ENCODE data around the gene ZNF182.
A peak's percentile ranks its signal among the peaks of the same experiment; 100 is the strongest.
"Not testable (repeated sequence)": the region's sequence is repeated elsewhere in the genome, so short reads cannot be mapped to it uniquely, and the experiment has no call there.

Gene ZNF182

GRCh38 chrX:48003758-48004457 is at the start of gene ZNF182:
ZNF182 (minus strand) TSS chrX:48003989; CDS start chrX:48002609, 1,380 bp downstream.
- DNase-seq (ENCODE audit: low read depth): peak; percentile 51

- no peak for DNase-seq (ENCODE audit: low read depth)
Measured at GRCh38 chrX:48046846-48047245, 43.1 kb upstream of the ZNF182 start.

- peak; percentile 7 for DNase-seq (ENCODE audit: low read depth)
Measured at GRCh38 chrX:48045410-48046311, 41.9 kb upstream of the ZNF182 start.

- no peak for DNase-seq (ENCODE audit: low read depth)
Measured at GRCh38 chrX:48043056-48043455, 39.3 kb upstream of the ZNF182 start.

GRCh38 chrX:48035891-48036290 is 32.1 kb upstream of the ZNF182 start:
- no peak for DNase-seq (ENCODE audit: low read depth)

- not testable (repeated sequence) for DNase-seq (ENCODE audit: low read depth)
Measured at GRCh38 chrX:48030641-48031173, 26.9 kb upstream of the ZNF182 start.

GRCh38 chrX:48030237-48030636 is 26.4 kb upstream of the ZNF182 start:
- no peak for DNase-seq (ENCODE audit: low read depth)

- DNase-seq (ENCODE audit: low read depth): no peak
Measured at GRCh38 chrX:48028091-48028490, 24.3 kb upstream of the ZNF182 start.

GRCh38 chrX:48027545-48027944 is 23.8 kb upstream of the ZNF182 start:
- DNase-seq (ENCODE audit: low read depth): not testable (repeated sequence)

GRCh38 chrX:48025561-48025960 is 21.8 kb upstream of the ZNF182 start:
- DNase-seq (ENCODE audit: low read depth): peak; percentile 35

GRCh38 chrX:48022738-48023137 is 18.9 kb upstream of the ZNF182 start:
- DNase-seq (ENCODE audit: low read depth): no peak

- DNase-seq (ENCODE audit: low read depth): no peak
Measured at GRCh38 chrX:48022100-48022499, 18.3 kb upstream of the ZNF182 start.

GRCh38 chrX:48021026-48021900 is 17.5 kb upstream of the ZNF182 start:
- peak; percentile 66 for DNase-seq (ENCODE audit: low read depth)

- not testable (repeated sequence) for DNase-seq (ENCODE audit: low read depth)
Measured at GRCh38 chrX:48020472-48020871, 16.7 kb upstream of the ZNF182 start.

- DNase-seq (ENCODE audit: low read depth): not testable (repeated sequence)
Measured at GRCh38 chrX:48019892-48020291, 16.1 kb upstream of the ZNF182 start.

GRCh38 chrX:48016583-48017310 is 13.0 kb upstream of the ZNF182 start:
- DNase-seq (ENCODE audit: low read depth): not testable (repeated sequence)

GRCh38 chrX:48009445-48009960 is 5.7 kb upstream of the ZNF182 start:
- DNase-seq (ENCODE audit: low read depth): not testable (repeated sequence)

GRCh38 chrX:48006688-48007087 is 2.9 kb upstream of the ZNF182 start, which contains the start of gene SPACA5:
SPACA5 (plus strand) TSS chrX:48006988; CDS start chrX:48007803, 815 bp downstream.
- DNase-seq (ENCODE audit: low read depth): not testable (repeated sequence)

GRCh38 chrX:48003367-48003757 is 427 bp downstream of the ZNF182 start:
- no peak for DNase-seq (ENCODE audit: low read depth)

- no peak for DNase-seq (ENCODE audit: low read depth)
Measured at GRCh38 chrX:48002929-48003328, 860 bp downstream of the ZNF182 start.

- no peak for DNase-seq (ENCODE audit: low read depth)
Measured at GRCh38 chrX:48002319-48002718, 1.5 kb downstream of the ZNF182 start.
